Measurements from ENCODE around the gene IRF5.

DNA sequence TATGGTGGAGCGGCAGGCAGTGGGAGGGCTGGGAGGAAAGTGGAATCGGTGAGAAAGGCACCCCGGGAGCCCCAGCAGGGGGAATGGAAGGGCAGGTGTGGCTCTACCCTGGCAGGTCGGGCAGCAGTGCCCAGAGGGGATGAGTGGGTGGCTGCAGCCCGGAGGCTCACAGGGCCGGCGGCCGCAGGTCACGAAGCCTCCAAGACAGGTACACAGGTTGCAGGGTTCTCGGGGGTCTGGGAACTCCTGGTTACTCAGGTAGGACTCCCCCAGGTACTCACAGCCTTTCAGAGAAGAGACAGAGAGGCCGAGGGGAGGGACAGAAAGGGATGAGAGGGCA, 49.0 kb upstream of the IRF5 start:
- TF ChIP-seq, protein P1, sequence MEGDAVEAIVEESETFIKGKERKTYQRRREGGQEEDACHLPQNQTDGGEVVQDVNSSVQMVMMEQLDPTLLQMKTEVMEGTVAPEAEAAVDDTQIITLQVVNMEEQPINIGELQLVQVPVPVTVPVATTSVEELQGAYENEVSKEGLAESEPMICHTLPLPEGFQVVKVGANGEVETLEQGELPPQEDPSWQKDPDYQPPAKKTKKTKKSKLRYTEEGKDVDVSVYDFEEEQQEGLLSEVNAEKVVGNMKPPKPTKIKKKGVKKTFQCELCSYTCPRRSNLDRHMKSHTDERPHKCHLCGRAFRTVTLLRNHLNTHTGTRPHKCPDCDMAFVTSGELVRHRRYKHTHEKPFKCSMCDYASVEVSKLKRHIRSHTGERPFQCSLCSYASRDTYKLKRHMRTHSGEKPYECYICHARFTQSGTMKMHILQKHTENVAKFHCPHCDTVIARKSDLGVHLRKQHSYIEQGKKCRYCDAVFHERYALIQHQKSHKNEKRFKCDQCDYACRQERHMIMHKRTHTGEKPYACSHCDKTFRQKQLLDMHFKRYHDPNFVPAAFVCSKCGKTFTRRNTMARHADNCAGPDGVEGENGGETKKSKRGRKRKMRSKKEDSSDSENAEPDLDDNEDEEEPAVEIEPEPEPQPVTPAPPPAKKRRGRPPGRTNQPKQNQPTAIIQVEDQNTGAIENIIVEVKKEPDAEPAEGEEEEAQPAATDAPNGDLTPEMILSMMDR (IDR thresholded peaks at IDR 0.05) = no peak
- TF ChIP-seq POLR2AphosphoS5 (IDR thresholded peaks at IDR 0.05) (no peak), EP300 (IDR thresholded peaks at IDR 0.05) (no peak)
